ENCODE data around the gene BCO1.

Gene BCO1

DNA sequence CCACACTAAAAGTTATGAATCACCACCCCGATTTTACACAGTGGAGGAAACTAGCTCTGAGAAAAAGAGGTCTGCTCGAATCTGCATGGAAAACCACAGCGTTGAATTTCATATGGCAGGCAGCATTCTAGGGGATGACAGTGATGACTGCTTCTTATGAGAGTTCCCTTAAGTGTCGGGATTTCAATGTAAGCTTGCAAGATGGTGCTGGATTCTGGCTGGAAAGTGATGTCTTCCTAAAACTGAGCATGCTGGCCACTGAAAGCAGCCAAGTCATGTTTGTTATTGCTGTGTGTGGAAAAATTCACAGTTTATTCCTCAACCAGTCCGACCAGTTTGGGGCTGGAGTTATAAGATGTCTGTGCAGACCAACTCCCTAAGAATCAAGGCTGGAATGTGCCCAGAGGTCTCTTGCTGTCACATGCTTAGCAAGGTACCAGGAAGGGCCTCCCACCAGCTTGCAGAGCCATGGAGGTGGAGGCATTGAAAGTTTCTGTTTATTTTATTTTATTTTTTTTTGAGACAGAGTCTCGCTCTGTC is 39.1 kb downstream of the BCO1 start:
- Histone ChIP-seq H3K9me3 (ENCODE audit: low read length) (no peaks in the 10 kb centered on the region), H3K36me3 (ENCODE audit: insufficient read depth, low read length) (no peaks in the 10 kb centered on the region), H3K4me1 (ENCODE audit: insufficient read depth, low read length, severe bottlenecking) (peaks cover 13% of the 10 kb centered on the region), H2AFZ (ENCODE audit: low read length) (no peak overlapping the region), H3K4me3 (ENCODE audit: low read depth, low read length, poor library complexity, severe bottlenecking) (no peak overlapping the region), H3K27me3 (ENCODE audit: insufficient read depth, low read length) (0 out of 2 replicates have a peak, but pooled peaks cover 3% of the 10 kb centered on the region), H3K9ac (ENCODE audit: low read length) (no peak overlapping the region), H3K9me2 (ENCODE audit: low read depth, low read length) (no peaks in the 10 kb centered on the region), H3K27ac (ENCODE audit: low read depth, low read length, poor library complexity, severe bottlenecking) (no peak overlapping the region), H3K79me2 (ENCODE audit: insufficient read depth, low read length) (no peaks in the 10 kb centered on the region), H3K4me2 (ENCODE audit: low read length) (no peak overlapping the region), H4K20me1 (ENCODE audit: insufficient read depth, low read length) (no peaks in the 10 kb centered on the region), H3F3A (ENCODE audit: insufficient read depth, low read length) (no peaks in the 10 kb centered on the region)
- TF ChIP-seq, protein P1, sequence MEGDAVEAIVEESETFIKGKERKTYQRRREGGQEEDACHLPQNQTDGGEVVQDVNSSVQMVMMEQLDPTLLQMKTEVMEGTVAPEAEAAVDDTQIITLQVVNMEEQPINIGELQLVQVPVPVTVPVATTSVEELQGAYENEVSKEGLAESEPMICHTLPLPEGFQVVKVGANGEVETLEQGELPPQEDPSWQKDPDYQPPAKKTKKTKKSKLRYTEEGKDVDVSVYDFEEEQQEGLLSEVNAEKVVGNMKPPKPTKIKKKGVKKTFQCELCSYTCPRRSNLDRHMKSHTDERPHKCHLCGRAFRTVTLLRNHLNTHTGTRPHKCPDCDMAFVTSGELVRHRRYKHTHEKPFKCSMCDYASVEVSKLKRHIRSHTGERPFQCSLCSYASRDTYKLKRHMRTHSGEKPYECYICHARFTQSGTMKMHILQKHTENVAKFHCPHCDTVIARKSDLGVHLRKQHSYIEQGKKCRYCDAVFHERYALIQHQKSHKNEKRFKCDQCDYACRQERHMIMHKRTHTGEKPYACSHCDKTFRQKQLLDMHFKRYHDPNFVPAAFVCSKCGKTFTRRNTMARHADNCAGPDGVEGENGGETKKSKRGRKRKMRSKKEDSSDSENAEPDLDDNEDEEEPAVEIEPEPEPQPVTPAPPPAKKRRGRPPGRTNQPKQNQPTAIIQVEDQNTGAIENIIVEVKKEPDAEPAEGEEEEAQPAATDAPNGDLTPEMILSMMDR (IDR thresholded peaks at IDR 0.05; ENCODE audit: low read length): no peak
- no peak for TF ChIP-seq EZH2 (IDR thresholded peaks at IDR 0.05; ENCODE audit: borderline replicate concordance, low read length)

DNA sequence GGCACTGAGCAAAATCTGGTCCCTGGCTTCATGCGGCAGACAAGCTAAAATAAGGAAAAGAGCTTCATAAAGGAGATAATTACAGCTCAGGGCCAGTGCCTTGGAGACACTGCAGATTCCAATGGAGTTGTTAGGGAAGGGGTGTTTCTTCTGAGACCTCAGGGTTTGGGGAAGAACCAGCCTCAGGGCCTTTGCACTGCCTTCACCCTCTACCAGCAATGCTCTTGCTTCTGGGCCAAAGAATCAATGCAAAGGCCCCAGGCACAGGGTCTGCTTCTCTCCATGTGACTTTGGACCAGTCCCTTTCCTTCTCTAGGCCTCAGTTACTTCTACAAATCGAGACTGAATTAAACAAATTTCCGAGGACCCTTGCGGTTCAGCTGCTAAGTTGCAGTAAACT is 40.0 kb downstream of the BCO1 start:
- Histone ChIP-seq H3K36me3 (ENCODE audit: insufficient read depth, low read length) (no peaks in the 10 kb centered on the region), H3K27ac (ENCODE audit: low read depth, low read length, poor library complexity, severe bottlenecking) (no peak overlapping the region), H3K9ac (ENCODE audit: low read length) (no peak overlapping the region), H3K4me3 (ENCODE audit: low read depth, low read length, poor library complexity, severe bottlenecking) (no peak overlapping the region), H3K4me2 (ENCODE audit: low read length) (no peak overlapping the region), H3K27me3 (ENCODE audit: insufficient read depth, low read length) (0 out of 2 replicates have a peak, but pooled peaks cover 3% of the 10 kb centered on the region), H3K4me1 (ENCODE audit: insufficient read depth, low read length, severe bottlenecking) (peaks cover 12% of the 10 kb centered on the region), H3K9me2 (ENCODE audit: low read depth, low read length) (no peaks in the 10 kb centered on the region), H2AFZ (ENCODE audit: low read length) (no peak overlapping the region), H3F3A (ENCODE audit: insufficient read depth, low read length) (no peaks in the 10 kb centered on the region), H3K79me2 (ENCODE audit: insufficient read depth, low read length) (no peaks in the 10 kb centered on the region), H3K9me3 (ENCODE audit: low read length) (no peaks in the 10 kb centered on the region), H4K20me1 (ENCODE audit: insufficient read depth, low read length) (no peaks in the 10 kb centered on the region)
- TF ChIP-seq, protein P1 (IDR thresholded peaks at IDR 0.05; ENCODE audit: low read length): no peak
- TF ChIP-seq EZH2 (IDR thresholded peaks at IDR 0.05; ENCODE audit: borderline replicate concordance, low read length): no peak

GRCh38 chr16:81279392-81279791 is 40.9 kb downstream of the BCO1 start:
- H3K4me2 ChIP-seq (ENCODE audit: low read length): no peak overlapping the region
- H3K27ac ChIP-seq (ENCODE audit: low read depth, low read length, poor library complexity, severe bottlenecking): no peak overlapping the region
- no peak overlapping the region for H3K9ac ChIP-seq (ENCODE audit: low read length)
- no peaks in the 10 kb centered on the region for H3F3A ChIP-seq (ENCODE audit: insufficient read depth, low read length)
- H3K4me1 ChIP-seq (ENCODE audit: insufficient read depth, low read length, severe bottlenecking): peaks cover 4% of the 10 kb centered on the region
- 0 out of 2 replicates have a peak, but pooled peaks cover 3% of the 10 kb centered on the region for H3K27me3 ChIP-seq (ENCODE audit: insufficient read depth, low read length)
- no peak overlapping the region for H3K4me3 ChIP-seq (ENCODE audit: low read depth, low read length, poor library complexity, severe bottlenecking)
- no peaks in the 10 kb centered on the region for H3K36me3 ChIP-seq (ENCODE audit: insufficient read depth, low read length)
- H3K9me3 ChIP-seq (ENCODE audit: low read length): no peaks in the 10 kb centered on the region
- H4K20me1 ChIP-seq (ENCODE audit: insufficient read depth, low read length): no peaks in the 10 kb centered on the region
- TF ChIP-seq, protein P1 (IDR thresholded peaks at IDR 0.05; ENCODE audit: low read length): no peak
- no peak for TF ChIP-seq EZH2 (IDR thresholded peaks at IDR 0.05; ENCODE audit: borderline replicate concordance, low read length)
- no peaks in the 10 kb centered on the region for H3K79me2 ChIP-seq (ENCODE audit: insufficient read depth, low read length)
- H2AFZ ChIP-seq (ENCODE audit: low read length): no peak overlapping the region
- H3K9me2 ChIP-seq (ENCODE audit: low read depth, low read length): no peaks in the 10 kb centered on the region
